ENCODE results near the gene PARP1.
"Not testable (repeated sequence)": the region's sequence is repeated elsewhere in the genome, so short reads cannot be mapped to it uniquely, and the experiment has no call there.

PARP1 gene

DNA sequence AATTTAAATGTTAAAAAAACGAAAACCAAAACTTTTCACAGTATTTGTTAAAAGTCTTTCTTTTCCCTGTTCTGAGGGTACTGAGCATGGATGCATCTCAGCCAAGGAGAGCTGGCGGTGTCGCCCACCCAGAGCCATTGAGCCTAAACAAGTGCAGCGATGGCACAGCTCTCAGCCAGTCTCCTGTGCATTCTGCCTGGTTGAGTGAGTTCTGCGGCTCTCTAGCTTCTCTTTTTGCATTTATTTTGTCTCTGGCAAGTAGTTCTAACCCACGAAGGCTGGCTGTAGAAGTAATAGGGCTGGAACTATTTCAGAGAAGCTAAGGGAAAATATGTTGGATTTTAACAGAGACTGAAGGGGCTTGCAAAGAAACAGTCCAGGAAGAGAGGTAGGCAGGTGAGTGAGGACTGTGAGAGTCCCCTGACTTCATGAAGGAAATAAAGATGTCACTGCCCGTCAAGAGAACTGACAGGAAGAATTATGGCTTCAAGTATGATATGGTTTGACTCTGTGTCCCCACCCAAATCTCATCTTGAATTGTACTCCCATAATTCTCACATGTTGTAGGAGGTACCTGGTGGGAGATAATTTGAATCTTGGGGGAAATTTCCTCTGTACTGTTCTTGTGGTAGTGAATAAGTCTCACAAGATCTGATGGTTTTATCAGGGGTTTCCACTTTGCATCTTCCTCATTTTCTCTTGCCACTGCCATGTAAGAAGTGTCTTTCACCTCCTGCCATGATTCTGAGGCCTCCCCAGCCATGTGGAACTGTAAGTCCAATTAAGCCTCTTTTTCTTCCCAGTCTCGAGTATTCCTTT lies 63.2 kb downstream of the PARP1 start:
- no peak for DNase-seq

DNA sequence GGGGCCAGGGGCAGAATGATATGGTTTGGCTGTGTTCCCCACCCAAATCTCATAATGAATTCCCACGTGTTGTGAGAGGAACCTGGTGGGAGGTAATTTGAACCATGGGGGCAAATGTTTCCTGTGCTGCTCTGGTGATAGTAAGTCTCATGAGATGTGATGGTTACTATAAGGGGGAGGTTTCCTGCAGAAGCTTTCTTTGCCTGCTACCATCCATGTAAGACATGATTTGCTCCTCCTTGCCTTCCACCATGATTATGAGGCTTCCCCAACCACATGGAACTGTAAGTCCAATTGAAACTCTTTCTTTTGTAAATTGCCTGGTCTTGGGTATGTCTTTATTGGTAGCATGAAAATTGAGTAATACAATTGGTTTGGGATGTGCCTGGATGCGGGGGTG lies 65.2 kb downstream of the PARP1 start:
- no peak for DNase-seq

DNA sequence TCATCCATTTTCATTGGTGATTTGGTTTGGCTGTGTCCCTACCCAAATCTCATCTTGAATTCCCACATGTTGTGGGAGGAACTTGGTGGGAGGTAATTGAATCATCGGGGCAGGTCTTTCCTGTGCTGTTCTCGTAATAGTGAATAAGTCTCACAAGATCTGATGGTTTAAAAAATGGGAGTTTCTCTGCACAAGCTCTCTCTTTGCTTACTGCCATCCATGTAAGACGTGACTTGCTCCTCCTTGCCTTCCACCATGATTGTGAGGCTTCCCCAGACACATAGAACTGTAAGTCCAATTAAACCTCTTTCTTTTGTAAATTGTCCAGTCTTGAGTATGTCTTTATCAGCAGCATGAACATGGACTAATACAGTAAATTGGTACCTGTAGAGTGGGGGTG lies 67.8 kb downstream of the PARP1 start:
- not testable (repeated sequence) for DNase-seq

DNA sequence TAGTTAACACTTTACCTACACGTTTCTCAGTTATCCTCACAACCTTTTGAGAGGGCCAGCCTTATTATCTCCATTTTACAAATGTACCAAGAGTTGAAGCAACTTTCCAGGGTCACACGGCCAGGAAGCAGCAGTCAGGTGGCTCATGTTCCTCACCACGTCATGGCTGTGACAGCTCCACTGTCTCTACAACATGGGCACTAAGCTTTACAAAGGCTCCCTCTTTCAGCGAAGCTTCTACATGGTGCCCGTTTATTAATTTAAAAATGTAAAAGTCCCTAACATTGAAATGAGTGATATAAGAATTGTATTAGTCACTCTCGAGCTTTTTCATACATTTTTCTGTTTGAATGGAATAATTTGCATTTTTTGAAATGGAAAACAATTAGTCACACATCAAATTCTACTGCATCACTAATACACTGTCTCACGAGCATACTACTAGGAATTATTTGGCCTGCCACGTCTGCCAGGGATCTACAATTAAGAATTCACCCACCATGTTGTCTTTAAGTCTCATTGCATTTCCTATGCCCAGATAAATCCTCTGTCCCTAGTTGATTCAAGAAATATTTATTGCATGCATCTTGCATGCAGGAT lies 70.5 kb downstream of the PARP1 start:
- DNase-seq, result no peak

DNA sequence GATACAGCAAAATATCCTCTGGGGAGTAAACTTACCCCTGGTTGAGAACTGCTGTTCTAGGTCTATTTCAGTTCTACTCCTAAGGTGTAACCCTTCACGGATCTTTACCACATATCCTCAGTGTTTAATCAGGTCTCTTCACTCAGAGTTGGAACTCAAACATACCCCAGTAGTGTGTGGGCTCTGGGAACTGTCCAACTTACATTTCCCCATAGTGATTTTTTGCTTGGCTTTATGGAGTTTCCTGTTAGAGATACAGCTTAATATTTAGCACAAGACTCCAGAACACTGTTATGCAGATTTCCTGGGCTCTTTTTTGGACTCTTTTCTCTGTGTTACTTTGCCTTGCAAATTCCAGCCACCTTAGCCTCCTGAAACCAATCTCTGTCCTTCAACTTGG lies 72.2 kb downstream of the PARP1 start:
- no peak for DNase-seq

DNA sequence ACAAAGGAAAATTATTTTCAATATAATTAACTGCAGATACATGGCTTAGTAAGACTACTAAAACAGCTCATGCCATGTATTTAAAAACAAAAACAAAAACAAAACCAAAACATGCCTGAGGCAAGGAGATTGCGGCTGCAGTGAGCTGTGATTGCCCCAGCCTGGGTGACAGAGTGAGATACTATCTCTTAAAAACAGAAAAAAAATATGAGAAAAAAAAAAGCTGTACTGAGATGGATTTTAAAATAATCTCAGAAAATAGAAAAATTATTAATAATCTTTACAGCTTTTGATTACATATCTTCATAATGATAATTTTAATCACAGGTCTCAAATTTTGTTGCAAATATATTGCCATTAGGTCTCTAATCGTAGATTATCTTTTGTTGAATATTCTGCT lies 74.9 kb downstream of the PARP1 start:
- DNase-seq, result no peak

DNA sequence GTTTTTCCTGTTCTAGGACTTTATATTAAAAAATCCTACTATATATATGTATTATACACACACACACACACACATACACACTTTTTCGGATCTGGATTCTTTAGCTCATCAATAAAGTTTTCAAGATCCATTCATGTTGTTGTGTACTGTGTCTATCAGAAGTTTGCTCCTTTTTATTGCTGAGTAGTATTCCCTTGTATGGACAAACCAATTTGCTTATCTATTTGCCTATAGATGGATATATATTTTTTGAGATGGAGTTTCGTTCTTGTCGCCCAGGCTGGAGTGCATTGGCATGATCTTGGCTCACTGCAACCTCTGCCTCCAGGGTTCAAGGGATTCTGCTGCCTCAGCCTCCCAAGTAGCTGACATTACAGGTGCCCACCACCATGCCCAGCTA lies 78.7 kb downstream of the PARP1 start:
- DNase-seq, result no peak

DNA sequence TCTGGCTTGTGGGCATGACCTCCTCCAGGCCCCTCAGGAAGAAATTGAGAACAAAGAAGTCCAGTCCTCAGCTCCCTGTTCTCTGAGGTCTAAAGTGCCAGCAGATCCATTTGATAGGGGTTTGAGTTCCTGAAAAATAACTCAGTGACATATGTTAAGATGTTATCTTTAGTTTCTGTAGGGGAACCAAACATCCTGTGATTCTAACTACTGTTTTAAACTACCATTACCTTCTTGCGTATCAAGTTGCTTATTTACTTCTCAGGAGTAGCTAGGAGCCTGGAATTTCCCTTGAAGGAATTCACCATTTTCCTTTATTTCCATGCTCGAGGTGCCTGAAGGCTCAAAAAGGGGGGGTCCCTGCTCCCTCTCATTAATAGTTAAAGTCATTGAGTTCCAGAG lies 80.1 kb downstream of the PARP1 start:
- DNase-seq, result peak; percentile 46

DNA sequence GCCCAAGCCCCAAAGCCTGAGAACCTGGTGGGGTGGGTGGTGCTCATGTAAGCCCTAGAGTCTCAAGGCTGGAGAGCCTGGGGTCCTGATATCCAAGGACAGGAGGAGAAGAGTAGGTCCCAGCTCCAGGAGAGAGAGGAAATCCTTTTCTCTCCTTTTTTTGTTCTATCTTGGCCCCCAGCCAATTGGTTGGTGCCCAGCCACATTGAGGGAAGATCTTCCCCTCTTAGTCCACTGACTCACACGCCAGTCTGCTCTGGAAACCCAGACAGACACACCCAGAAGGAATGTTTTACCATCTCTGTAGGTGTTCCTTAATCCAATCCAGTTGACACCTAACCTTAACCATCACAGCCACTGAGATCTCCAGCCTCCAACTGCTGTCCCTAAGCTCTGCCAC lies 82.7 kb downstream of the PARP1 start:
- no peak for DNase-seq

DNA sequence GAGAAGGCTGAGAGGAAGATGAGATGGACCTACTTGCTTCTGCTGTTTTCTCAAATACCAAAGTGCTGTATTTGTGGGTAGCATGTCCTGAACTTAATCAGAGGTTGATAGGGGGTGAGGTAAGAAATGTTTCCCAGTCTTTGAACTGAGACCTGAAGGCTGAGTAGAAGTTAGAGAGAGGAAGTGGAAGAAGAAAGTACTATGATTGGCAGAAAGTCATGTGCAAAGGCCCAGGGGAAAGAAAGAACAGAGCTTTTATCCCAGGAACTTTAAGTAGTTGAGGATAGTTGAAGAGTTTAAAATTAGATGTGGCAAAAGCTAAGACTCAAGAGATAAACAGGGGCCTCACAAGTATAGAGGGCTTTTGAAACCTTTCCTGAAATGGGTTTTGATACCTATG lies 83.4 kb downstream of the PARP1 start:
- no peak for DNase-seq

DNA sequence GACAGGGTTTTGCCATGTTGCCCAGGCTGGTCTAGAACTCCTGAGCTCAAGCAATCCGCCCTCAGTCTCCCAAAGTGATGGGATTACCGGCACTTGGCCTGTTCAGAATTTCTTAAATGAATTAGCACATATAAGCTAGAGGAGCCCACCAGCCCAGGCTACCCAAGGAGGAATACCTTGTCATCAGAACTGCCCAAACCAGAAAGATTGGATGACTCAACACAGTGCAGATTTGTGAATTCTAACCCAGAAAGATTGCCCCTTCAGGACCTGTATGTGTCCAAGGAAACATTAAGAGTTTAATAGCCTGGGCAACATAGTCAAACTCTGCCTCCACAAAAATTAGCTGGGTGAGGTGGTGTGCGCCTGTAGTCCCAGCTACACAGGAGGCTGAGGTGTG lies 84.9 kb downstream of the PARP1 start:
- no peak for DNase-seq

DNA sequence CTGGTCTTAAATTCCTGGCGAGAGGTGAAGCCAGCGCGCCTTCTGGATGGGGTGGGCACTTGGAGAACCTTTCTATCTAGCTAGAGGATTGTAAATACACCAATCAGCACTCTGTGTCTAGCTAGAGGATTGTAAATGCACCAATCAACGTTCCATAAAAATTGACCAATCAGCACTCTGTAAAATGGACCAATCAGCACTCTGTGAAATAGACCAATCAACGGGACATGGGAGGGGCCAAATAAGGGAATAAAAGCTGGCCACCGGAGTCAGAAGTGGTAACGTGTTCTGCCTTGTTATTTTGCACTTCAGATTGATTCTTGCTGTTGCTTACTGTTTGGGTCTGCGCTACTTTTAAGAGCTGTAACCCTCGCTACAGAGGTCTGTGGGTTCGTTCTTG lies 87.0 kb downstream of the PARP1 start:
- no peak for DNase-seq

DNA sequence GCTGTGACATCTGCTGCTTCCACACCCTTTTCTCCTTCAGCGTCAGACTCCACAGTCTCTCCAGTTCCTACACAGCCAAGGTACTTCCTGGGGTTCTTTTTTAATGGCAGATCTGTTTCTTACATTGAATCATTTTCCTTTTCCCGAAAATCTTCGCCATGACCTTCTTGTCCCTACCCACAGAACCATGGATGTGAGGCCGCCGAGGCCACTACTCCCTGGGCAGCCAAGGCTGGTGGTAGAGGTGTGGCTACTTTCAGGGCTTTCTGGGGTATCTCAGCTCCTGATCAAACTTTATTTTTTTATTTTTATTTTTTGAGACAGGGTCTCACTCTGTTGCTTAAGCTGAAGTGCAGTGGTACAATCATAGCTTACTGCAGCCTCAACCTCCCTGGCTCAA lies 89.4 kb downstream of the PARP1 start:
- no peak for DNase-seq

DNA sequence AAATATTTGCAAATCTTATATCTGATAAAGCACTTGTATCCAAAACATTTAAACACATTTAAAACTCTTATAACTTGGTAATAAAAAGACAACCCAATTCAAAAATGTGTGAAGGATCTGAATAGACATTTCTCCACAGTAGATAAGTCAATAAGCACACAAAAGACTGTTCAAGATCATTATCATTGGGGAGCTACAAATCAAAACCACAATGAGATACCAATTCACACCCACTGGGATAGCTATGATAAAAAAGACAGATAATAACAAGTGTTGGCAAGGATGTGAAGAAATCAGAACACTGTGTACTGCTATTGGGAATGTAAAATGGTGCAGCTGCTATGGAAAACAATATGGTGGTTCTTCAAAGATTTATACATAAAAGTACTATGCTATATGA lies 93.8 kb downstream of the PARP1 start:
- peak; percentile 31 for DNase-seq

DNA sequence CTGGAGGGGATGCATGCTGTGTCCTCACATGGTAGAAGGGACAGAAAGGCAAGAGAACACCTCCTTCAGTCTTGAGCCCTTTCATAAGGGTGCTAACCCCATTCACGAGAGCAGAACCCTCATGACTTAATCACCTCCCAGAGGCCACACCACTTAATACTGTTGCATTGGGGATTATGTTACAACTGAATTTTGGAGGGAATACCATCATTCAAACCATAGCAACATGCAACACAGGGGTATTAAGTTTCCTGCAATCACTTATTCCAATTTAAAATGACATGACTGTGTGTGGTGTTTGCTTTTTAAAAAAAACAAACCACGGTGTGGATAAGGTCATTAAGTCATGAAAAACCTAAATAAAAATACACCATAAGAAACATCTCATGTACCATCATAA lies 95.8 kb downstream of the PARP1 start:
- no peak for DNase-seq

DNA sequence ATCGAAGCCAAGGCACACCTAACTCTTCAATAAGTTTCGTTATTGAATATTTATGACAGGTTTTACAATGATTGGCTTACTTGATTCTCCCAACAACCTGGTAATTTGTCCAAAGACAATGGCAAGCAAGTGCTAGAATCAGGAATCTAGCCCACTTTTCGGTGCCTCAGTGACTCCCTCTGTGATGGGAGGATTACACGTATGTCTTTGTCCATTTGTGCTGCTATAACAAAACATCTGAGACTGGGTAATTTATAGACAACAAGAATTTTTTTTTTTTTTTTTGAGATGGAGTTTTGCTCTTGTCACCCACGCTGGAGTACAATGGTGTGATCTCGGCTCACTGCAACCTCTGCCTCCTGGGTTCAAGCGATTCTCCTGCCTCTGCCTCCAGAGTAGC lies 96.5 kb downstream of the PARP1 start:
- no peak for DNase-seq
